Tibial nerve (tissue), 4 donors: Measurements from ENCODE around the gene VRK1. TPM values are rescaled to one million over a fixed set of nuclear protein-coding genes. Genes with fewer than 3 reads are reported as not detected.

Source experiments
- DNase-seq, 2 donors: peaks; one replicate each; pipeline ENCODE4 v3.0.0-alpha.2; 2019; ENCODE audit warnings: low spot score in 2 of 2
- H3K27ac ChIP-seq, 4 donors: fragments of 200-600 bp; sonication (generic) in 3 of 4; one replicate each; pipeline ENCODE4 v1.5.1; 2017 to 2019; ENCODE audit warnings: mild to moderate bottlenecking in 1 of 4
- H3K27me3 ChIP-seq, 2 donors: fragments of 200-600 bp; sonication (generic) in 1 of 2; one replicate each; pipeline versions ENCODE4 v1.5.1 to v1.6.0; 2017 to 2019
- H3K36me3 ChIP-seq, 3 donors: fragments of 200-600 bp; sonication (generic); one replicate each; pipeline ENCODE4 v1.5.1; 2018 to 2019
- H3K4me1 ChIP-seq, 4 donors: fragments of 200-600 bp; sonication (generic) in 3 of 4; one replicate each; pipeline ENCODE4 v1.5.1; 2017 to 2019
- H3K4me3 ChIP-seq, 4 donors: fragments of 200-600 bp; sonication (generic) in 3 of 4; one replicate each; pipeline ENCODE4 v1.5.1; 2017 to 2019; ENCODE audit warnings: mild to moderate bottlenecking in 1 of 4, moderate library complexity in 1 of 4
- H3K9me3 ChIP-seq, 4 donors: fragments of 200-600 bp; sonication (generic) in 3 of 4; one replicate each; pipeline ENCODE4 v1.5.1; 2017 to 2019
- EP300 ChIP-seq, 2 donors: sonication (generic); formaldehyde crosslinking; IDR thresholded peaks; one replicate each; pipeline ENCODE4 v1.6.1; 2017; ENCODE audit warnings: antibody characterized with exemption in 2 of 2, mild to moderate bottlenecking in 1 of 2
- POLR2A ChIP-seq, 2 donors: fragments of 450-650 bp; IDR thresholded peaks; one replicate each; pipeline ENCODE4 v1.6.1; 2017; ENCODE audit warnings: antibody characterized with exemption in 2 of 2, mild to moderate bottlenecking in 2 of 2, moderate library complexity in 2 of 2
- WGBS, 2 donors: methylation state at CpG; one replicate each; pipeline ENCODE4 v1.1.5; 2018; 5-methylcytosine and 5-hydroxymethylcytosine counted together
- total RNA-seq, 4 donors: library from RNA; depleted of rRNA; stranded (reverse); fragments of >200 nt; gene quantifications; one replicate each; pipeline ENCODE4 v1.1.0, GENCODE V29; 2016
- TF ChIP-seq, protein P1 (sequence below), 5 experiments: fragments of 200-600 bp in 3 of 5; fragments of 450-650 bp in 2 of 5; sonication (generic) in 3 of 5; IDR thresholded peaks; one replicate each; pipeline ENCODE4 v1.5.1; 2016 to 2019; ENCODE audit warnings: antibody characterized with exemption in 5 of 5, mild to moderate bottlenecking in 3 of 5, moderate library complexity in 2 of 5

VRK1 gene
- total RNA-seq, 4 donors from 2014 or later = 5.4 to 11.0 (median 9.0) TPM

DNA sequence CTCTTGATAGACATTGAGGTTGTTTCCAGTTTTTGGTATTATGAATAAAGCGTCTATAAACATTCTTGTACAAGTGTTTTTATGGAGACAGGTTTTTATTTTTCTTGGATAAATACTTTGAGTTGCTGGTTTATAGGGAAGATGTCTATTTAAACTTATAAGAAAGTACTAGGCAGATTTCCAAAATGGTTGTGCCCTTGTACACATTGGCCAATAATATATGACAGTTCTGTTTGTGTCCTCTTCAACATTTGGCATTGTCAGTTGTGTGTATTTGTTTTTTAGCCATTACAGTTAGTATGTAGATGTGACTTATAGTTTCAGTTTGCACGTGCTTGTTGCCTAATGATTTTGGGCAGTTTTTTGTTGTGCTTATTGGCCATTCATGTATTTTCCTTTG lies 42.1 kb downstream of the VRK1 start:
- no peak for DNase-seq
- Histone ChIP-seq H3K27me3 (no peaks in the 10 kb centered on the region), H3K36me3 (peaks cover 0 to 36% (median 0%) of the 10 kb centered on the region in 3 donors), H3K4me3 (no peak overlapping the region), H3K9me3 (no peaks in the 10 kb centered on the region), H3K27ac (no peak overlapping the region), H3K4me1 (no peaks in the 10 kb centered on the region)
- WGBS, 2 donors = 76 to 81% methylated on average over 2 of the region's 2 CpGs
- TF ChIP-seq EP300 (IDR thresholded peaks at IDR 0.05) (no peak), POLR2A (IDR thresholded peaks at IDR 0.05) (no peak)
- TF ChIP-seq, protein P1, sequence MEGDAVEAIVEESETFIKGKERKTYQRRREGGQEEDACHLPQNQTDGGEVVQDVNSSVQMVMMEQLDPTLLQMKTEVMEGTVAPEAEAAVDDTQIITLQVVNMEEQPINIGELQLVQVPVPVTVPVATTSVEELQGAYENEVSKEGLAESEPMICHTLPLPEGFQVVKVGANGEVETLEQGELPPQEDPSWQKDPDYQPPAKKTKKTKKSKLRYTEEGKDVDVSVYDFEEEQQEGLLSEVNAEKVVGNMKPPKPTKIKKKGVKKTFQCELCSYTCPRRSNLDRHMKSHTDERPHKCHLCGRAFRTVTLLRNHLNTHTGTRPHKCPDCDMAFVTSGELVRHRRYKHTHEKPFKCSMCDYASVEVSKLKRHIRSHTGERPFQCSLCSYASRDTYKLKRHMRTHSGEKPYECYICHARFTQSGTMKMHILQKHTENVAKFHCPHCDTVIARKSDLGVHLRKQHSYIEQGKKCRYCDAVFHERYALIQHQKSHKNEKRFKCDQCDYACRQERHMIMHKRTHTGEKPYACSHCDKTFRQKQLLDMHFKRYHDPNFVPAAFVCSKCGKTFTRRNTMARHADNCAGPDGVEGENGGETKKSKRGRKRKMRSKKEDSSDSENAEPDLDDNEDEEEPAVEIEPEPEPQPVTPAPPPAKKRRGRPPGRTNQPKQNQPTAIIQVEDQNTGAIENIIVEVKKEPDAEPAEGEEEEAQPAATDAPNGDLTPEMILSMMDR (IDR thresholded peaks at IDR 0.05) = no peak

DNA sequence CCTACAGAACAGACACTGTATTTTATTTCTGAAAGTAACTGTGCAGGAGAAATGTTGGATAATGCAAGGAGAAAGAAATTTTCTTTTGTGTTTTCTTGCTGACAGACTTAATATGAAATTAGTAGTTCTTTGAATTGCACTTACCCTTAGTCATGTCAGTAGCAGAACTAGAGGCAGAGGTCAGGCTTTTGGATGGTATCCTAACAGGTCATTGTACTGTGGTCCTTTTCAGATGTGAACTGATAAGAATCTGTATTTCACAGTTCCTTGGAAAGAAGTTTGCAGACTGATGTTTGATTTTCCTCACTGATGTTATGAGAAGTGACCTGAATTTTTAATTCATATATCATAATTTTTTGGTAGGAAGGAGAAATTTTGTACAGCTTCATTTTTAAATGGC lies 46.0 kb downstream of the VRK1 start:
- no peak for DNase-seq
- no peaks in the 10 kb centered on the region for H3K9me3 ChIP-seq
- H3K36me3 ChIP-seq = peaks cover 0 to 13% (median 0%) of the 10 kb centered on the region in 3 donors
- H3K4me1 ChIP-seq = no peaks in the 10 kb centered on the region
- H3K4me3 ChIP-seq = no peak overlapping the region
- TF ChIP-seq EP300 (IDR thresholded peaks at IDR 0.05) = no peak
- H3K27ac ChIP-seq = no peak overlapping the region
- no peaks in the 10 kb centered on the region for H3K27me3 ChIP-seq

DNA sequence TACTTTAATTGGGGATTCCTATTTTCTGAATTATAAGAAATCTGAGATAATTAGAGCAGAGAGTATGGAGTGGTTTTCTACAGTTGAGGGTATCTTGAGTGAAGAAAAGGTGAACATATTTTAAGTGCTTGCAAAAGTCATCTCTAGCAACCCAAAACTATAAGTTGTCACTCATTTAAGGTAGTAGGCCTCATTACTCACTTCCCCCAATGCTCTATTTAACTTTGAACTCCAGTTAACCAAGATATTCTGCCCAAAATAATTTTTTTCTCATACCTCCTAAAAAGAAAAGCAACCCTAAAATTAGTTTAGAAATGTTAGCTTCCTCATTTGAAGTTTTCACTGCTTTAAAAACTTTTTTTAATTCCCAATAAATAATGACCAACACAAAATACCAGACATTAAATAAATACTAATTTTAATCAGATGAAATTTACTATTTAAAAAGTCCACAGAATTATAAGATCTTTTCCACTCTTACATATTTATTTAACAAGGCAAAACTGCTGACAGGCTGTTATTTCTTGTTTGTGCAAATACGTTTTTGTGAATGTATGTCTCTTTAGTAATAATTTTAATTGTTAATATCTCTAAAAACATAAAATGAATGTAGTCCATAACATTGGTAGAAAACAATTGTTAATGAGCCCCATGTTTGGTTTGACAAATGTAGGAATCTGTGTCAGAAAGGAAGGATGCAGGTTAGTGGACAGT lies 47.8 kb downstream of the VRK1 start:
- WGBS, 2 donors = 83 to 92% methylated on average over 1 of the region's 1 CpG
- no peaks in the 10 kb centered on the region for H3K4me1 ChIP-seq

DNA sequence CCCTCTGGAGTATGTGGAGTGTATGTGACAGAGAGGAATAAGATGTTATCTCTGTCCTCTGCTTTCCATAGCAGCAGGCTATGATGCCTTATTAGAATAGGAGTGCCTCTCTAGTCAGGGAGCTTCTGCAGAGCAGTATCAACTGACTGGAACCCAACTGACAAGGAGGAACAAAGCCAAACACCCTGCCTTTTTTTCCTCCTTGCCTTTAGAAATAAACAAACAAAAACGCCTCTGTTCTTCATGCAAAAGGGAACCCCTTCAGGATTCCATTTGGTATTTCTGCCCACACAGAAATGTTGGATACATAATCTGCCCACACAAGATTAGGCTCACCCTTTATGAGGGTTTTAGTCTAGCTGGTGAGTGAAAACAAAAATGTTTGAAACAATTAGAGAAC lies 50.3 kb downstream of the VRK1 start:
- Histone ChIP-seq H3K9me3 (no peaks in the 10 kb centered on the region), H3K4me1 (no peaks in the 10 kb centered on the region), H3K27me3 (no peaks in the 10 kb centered on the region), H3K4me3 (no peak overlapping the region), H3K27ac (no peak overlapping the region), H3K36me3 (peaks cover 0 to 11% (median 0%) of the 10 kb centered on the region in 3 donors)
- DNase-seq = no peak
- 37% methylated on average over 1 of the region's 1 CpG for WGBS, 2 donors
- TF ChIP-seq EP300 (IDR thresholded peaks at IDR 0.05) = no peak
- no peak for TF ChIP-seq POLR2A (IDR thresholded peaks at IDR 0.05)
- TF ChIP-seq, protein P1 (IDR thresholded peaks at IDR 0.05) = no peak

More for the DNA sequence above, 47.8 kb downstream of the VRK1 start:
- Histone ChIP-seq H3K36me3 (peaks cover 0 to 11% (median 0%) of the 10 kb centered on the region in 3 donors), H3K9me3 (no peaks in the 10 kb centered on the region), H3K4me3 (no peak overlapping the region), H3K27ac (no peak overlapping the region), H3K27me3 (no peaks in the 10 kb centered on the region)
- TF ChIP-seq EP300 (IDR thresholded peaks at IDR 0.05) = no peak
- no peak for DNase-seq

DNA sequence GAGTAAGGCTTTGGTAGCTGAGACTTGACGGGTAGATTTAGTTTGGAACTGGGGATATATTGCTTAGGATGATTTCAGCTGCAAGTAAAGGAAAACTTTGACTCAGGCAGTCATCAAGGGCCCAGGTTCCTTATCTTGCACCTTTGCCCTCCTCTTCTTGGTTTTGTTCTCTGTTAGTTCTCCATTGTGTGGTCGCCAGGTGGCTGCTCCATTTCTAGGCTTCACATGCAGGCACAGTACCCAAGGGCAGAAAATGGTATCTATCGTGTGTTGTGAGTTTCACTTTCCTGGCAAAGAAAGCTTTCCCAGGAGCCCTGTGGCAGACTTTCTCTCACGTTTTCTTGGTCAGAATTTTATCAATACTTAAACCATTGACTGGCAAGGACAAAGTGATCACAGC lies 50.8 kb downstream of the VRK1 start:
- TF ChIP-seq POLR2A (IDR thresholded peaks at IDR 0.05) (no peak), EP300 (IDR thresholded peaks at IDR 0.05) (no peak)
- TF ChIP-seq, protein P1 (IDR thresholded peaks at IDR 0.05) = no peak
- 81 to 84% methylated on average over 4 of the region's 4 CpGs for WGBS, 2 donors
- no peak overlapping the region for H3K4me3 ChIP-seq
- peaks cover 0 to 11% (median 0%) of the 10 kb centered on the region in 3 donors for H3K36me3 ChIP-seq
- no peak overlapping the region for H3K27ac ChIP-seq
- H3K4me1 ChIP-seq = no peaks in the 10 kb centered on the region
- H3K9me3 ChIP-seq = no peaks in the 10 kb centered on the region
- no peaks in the 10 kb centered on the region for H3K27me3 ChIP-seq
- no peak for DNase-seq

DNA sequence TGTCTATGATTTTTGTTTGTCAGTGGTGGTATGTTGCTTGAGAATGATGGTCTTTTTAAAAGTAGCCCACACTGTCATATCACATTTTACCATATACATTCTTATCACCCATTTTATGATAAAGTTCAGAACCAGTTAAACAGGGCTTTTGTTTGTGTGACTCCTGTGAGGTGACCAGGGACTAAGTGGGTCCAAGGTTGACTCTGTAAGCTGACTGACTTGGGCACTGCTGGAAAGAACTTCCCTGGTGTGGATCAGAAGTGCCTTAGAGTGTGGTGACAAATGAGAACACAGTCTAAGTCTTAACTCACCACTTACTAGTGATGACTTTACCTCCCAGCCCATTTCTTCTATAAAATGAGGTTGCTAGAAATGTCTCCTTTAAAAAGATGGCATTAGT lies 52.6 kb downstream of the VRK1 start:
- Histone ChIP-seq H3K4me3 (no peak overlapping the region), H3K4me1 (no peaks in the 10 kb centered on the region), H3K36me3 (peaks cover 0 to 11% (median 0%) of the 10 kb centered on the region in 3 donors), H3K27ac (no peak overlapping the region), H3K27me3 (no peaks in the 10 kb centered on the region), H3K9me3 (no peaks in the 10 kb centered on the region)
- DNase-seq = no peak
- TF ChIP-seq, protein P1 (IDR thresholded peaks at IDR 0.05) = no peak
- TF ChIP-seq POLR2A (IDR thresholded peaks at IDR 0.05) (no peak), EP300 (IDR thresholded peaks at IDR 0.05) (no peak)
